Prostate gland (tissue), 2 donors: ENCODE measurements around the gene COX5A.
A peak's percentile ranks its signal among the peaks of the same experiment; 100 is the strongest.

Experiments
- CTCF ChIP-seq, 4 experiments: fragments of 200-600 bp in 2 of 4; fragments of 450-650 bp in 2 of 4; sonication (generic) in 2 of 4; IDR thresholded peaks; 1 replicate in 3 of 4; 2 replicates in 1 of 4; pipeline ENCODE4 v1.5.1; 2016 to 2019; ENCODE audit warnings: antibody characterized with exemption in 4 of 4, mild to moderate bottlenecking in 2 of 4, moderate library complexity in 2 of 4
- POLR2AphosphoS5 ChIP-seq: sonication (generic); formaldehyde crosslinking; IDR thresholded peaks from one replicate; pipeline ENCODE4 v1.6.1; 2017; ENCODE audit warnings: antibody characterized with exemption

- TF ChIP-seq CTCF (IDR thresholded peaks at IDR 0.05) = peak; percentile 83 to 89 (median 87)
- TF ChIP-seq POLR2AphosphoS5 = peak; percentile 61
These were observed 36.2 kb downstream of the COX5A start for GRCh38 chr15:74901612-74902063.
